ENCODE data around the gene HNF1B.
"Not testable (repeated sequence)": the region's sequence is repeated elsewhere in the genome, so short reads cannot be mapped to it uniquely, and the experiment has no call there.

The HNF1B gene

GRCh38 chr17:37682007-37682406, 62.9 kb downstream of the HNF1B start:
- peaks cover 7 to 18% (median 10%) of the 10 kb centered on the region in 11 experiments; a peak in 20 of 22 replicates for H3K9me3 ChIP-seq (replicated peaks in 1 of 11)
- TF ChIP-seq Cebpa-rat (IDR thresholded peaks at IDR 0.05) = no peak

DNA sequence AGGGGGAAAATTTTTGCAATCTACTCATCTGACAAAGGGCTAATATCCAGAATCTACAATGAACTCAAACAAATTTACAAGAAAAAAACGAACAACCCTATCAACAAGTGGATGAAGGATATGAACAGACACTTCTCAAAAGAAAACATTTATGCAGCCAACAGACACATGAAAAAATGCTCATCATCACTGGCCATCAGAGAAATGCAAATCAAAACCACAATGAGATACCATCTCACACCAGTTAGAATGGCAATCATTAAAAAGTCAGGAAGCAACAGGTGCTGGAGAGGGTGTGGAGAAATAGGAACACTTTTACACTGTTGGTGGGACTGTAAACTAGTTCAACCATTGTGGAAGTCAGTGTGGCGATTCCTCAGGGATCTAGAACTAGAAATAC, 64.9 kb downstream of the HNF1B start:
- H3K4me2 ChIP-seq, H3K4me3 ChIP-seq, H3K27me3 ChIP-seq, H3K9ac ChIP-seq, H3K36me3 ChIP-seq, H3K27ac ChIP-seq, H4K20me1 ChIP-seq: not testable (repeated sequence)
- Histone ChIP-seq H3K4me1 (peaks cover 9 to 30% (median 25%) of the 10 kb centered on the region in 10 experiments), H3K9me3 (replicated peaks in 1 of 11) (peaks cover 7 to 18% (median 10%) of the 10 kb centered on the region in 11 experiments; a peak in 20 of 22 replicates)

More at GRCh38 chr17:37682007-37682406, 62.9 kb downstream of the HNF1B start:
- Histone ChIP-seq H4K20me1 (no peaks in the 10 kb centered on the region), H3K27ac (no peak overlapping the region), H3K36me3 (no peaks in the 10 kb centered on the region), H3K27me3 (no peaks in the 10 kb centered on the region), H3K9ac (no peak overlapping the region), H3K4me1 (peaks cover 0 to 9% (median 5%) of the 10 kb centered on the region in 10 experiments; a peak in 16 of 20 replicates), H3K4me2 (no peak overlapping the region), H3K4me3 (no peak overlapping the region)

GRCh38 chr17:37678036-37678435, 66.8 kb downstream of the HNF1B start:
- no peak for TF ChIP-seq Cebpa-rat (IDR thresholded peaks at IDR 0.05)
- Histone ChIP-seq H3K4me3 (no peak overlapping the region), H3K4me1 (peaks cover 9 to 35% (median 26%) of the 10 kb centered on the region in 10 experiments), H3K4me2 (peak overlapping the region in 2 of 11 experiments; percentile 72 to 83; a peak in 3 of 22 replicates), H3K27ac (peak overlapping the region in 6 of 11 experiments; percentile 78 to 91 (median 88); a peak in 8 of 22 replicates), H3K27me3 (no peaks in the 10 kb centered on the region), H3K9me3 (replicated peaks in 1 of 11) (peaks cover 7 to 18% (median 10%) of the 10 kb centered on the region in 11 experiments; a peak in 20 of 22 replicates), H3K36me3 (no peaks in the 10 kb centered on the region), H4K20me1 (no peaks in the 10 kb centered on the region), H3K9ac (no peak overlapping the region)

GRCh38 chr17:37677021-37677420, 67.8 kb downstream of the HNF1B start:
- Histone ChIP-seq H3K9ac (peak overlapping the region in 6 of 11 experiments; percentile 64 to 78 (median 74); a peak in 12 of 22 replicates), H3K4me3 (no peak overlapping the region), H3K4me1 (peaks cover 9 to 35% (median 26%) of the 10 kb centered on the region in 10 experiments), H3K9me3 (replicated peaks in 1 of 11) (peaks cover 7 to 18% (median 10%) of the 10 kb centered on the region in 11 experiments; a peak in 20 of 22 replicates), H4K20me1 (no peaks in the 10 kb centered on the region), H3K27me3 (no peaks in the 10 kb centered on the region), H3K4me2 (peak overlapping the region in 10 of 11 experiments; percentile 55 to 91 (median 80); a peak in 19 of 22 replicates), H3K27ac (peak overlapping the region in 9 of 11 experiments; percentile 1 to 91 (median 80); a peak in 16 of 22 replicates), H3K36me3 (no peaks in the 10 kb centered on the region)
- TF ChIP-seq Cebpa-rat (IDR thresholded peaks at IDR 0.05) = no peak

DNA sequence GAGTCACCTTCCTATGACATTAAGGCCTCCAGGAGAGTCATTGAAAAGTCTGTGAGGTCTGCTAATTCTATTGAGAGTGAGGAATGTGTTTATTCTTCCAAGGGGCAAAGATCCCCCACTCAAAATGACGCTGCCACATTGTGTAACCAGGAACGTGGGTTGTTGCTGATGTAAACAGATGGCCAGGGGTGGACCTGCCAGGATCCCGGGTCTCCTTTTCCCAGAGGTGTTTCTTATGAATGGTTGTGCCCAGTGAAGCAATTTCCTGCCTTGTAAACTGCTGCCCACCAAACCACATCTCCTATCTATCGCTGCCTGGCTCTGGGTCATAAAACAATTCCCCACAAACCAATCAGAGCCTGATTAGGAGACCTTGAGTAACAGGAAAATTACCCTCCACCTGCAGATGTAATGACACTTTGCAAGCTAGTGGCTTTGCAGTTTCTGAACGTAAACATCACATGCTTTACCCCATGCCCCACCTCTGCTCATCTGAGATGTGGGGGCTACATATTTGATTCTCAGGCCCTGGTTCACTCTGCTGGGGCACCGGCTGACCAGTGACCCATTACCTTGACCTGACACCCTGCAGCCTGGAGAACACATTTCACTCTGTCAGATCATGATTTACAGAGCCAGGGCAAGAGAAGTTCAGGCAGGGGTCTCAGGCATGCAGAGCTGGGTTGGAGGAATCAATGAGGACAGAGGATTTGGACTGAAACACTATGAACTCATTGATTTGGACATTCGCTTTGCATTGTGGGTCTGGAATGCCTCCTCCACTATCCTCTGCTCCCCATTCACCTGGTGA, 68.5 kb downstream of the HNF1B start:
- Histone ChIP-seq H3K27me3 (no peaks in the 10 kb centered on the region), H3K4me2 (peak overlapping the region; percentile 42 to 91 (median 77)), H3K4me1 (peaks cover 9 to 35% (median 26%) of the 10 kb centered on the region in 10 experiments), H3K9ac (peak overlapping the region in 8 of 11 experiments; percentile 44 to 78 (median 70); a peak in 12 of 22 replicates), H3K4me3 (peak overlapping the region in 1 of 10 experiments; percentile 15; a peak in 2 of 20 replicates), H3K36me3 (no peaks in the 10 kb centered on the region), H3K27ac (peak overlapping the region in 9 of 11 experiments; percentile 1 to 91 (median 80); a peak in 17 of 22 replicates), H3K9me3 (replicated peaks in 1 of 11) (peaks cover 7 to 16% (median 9%) of the 10 kb centered on the region in 11 experiments; a peak in 20 of 22 replicates), H4K20me1 (no peaks in the 10 kb centered on the region)
- TF ChIP-seq Cebpa-rat (IDR thresholded peaks at IDR 0.05) = peak in 9 of 11 experiments; percentile 31 to 98 (median 95); a peak in 17 of 22 replicates

- Histone ChIP-seq H3K36me3 (no peaks in the 10 kb centered on the region), H3K4me2 (peak overlapping the region in 4 of 11 experiments; percentile 72 to 85 (median 84); a peak in 5 of 22 replicates), H3K4me3 (no peak overlapping the region), H3K9me3 (replicated peaks in 1 of 11) (peaks cover 7 to 12% (median 9%) of the 10 kb centered on the region in 11 experiments; a peak in 20 of 22 replicates), H3K4me1 (peaks cover 9 to 35% (median 26%) of the 10 kb centered on the region in 10 experiments), H3K27me3 (no peaks in the 10 kb centered on the region), H3K27ac (peak overlapping the region in 7 of 11 experiments; percentile 45 to 91 (median 86); a peak in 11 of 22 replicates), H3K9ac (peak overlapping the region in 1 of 11 experiments; percentile 71; a peak in 1 of 22 replicates), H4K20me1 (no peaks in the 10 kb centered on the region)
- no peak for TF ChIP-seq Cebpa-rat (IDR thresholded peaks at IDR 0.05)
These were observed 70.3 kb downstream of the HNF1B start for GRCh38 chr17:37674511-37674910.

DNA sequence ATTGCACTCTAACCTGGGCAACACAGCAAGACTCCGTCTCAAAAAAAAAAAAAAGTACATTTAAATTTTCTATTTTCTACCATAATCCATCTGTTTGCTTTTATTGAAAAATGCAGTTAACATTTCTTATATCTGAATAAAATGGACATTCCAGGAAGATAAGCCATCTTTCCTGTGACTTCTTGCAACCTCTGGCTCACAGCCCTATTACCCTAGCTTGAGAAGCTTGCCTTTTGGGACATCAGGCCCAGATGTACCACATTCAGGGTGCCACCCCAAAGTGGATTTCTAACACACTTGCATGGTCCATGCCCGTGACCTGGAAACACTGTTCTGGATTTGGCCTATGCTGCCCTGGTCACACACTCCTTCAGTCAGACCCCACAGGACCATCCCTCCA, 71.5 kb downstream of the HNF1B start:
- Histone ChIP-seq H3K9me3 (replicated peaks in 1 of 11) (peaks cover 0 to 5% (median 1%) of the 10 kb centered on the region in 11 experiments; a peak in 17 of 22 replicates), H3K9ac (no peak overlapping the region), H3K27me3 (no peaks in the 10 kb centered on the region), H4K20me1 (no peaks in the 10 kb centered on the region), H3K4me3 (no peak overlapping the region), H3K4me2 (no peak overlapping the region), H3K4me1 (peaks cover 9 to 35% (median 26%) of the 10 kb centered on the region in 10 experiments), H3K27ac (peak overlapping the region in 4 of 11 experiments; percentile 49 to 91 (median 88); a peak in 6 of 22 replicates), H3K36me3 (no peaks in the 10 kb centered on the region)
- no peak for TF ChIP-seq Cebpa-rat (IDR thresholded peaks at IDR 0.05)

GRCh38 chr17:37672548-37673078, 72.2 kb downstream of the HNF1B start:
- Histone ChIP-seq H3K36me3 (no peaks in the 10 kb centered on the region), H3K4me2 (peak overlapping the region in 1 of 11 experiments; percentile 5; a peak in 2 of 22 replicates), H3K27me3 (no peaks in the 10 kb centered on the region), H3K9ac (no peak overlapping the region), H3K4me1 (peaks cover 9 to 34% (median 26%) of the 10 kb centered on the region in 10 experiments), H3K27ac (peak overlapping the region in 5 of 11 experiments; percentile 0 to 52 (median 8); a peak in 5 of 22 replicates), H3K9me3 (replicated peaks in 1 of 11) (no peaks in the 10 kb centered on the region), H3K4me3 (no peak overlapping the region), H4K20me1 (no peaks in the 10 kb centered on the region)
- no peak for TF ChIP-seq Cebpa-rat (IDR thresholded peaks at IDR 0.05)
